ENCODE results near the gene FOLR1.

DNA sequence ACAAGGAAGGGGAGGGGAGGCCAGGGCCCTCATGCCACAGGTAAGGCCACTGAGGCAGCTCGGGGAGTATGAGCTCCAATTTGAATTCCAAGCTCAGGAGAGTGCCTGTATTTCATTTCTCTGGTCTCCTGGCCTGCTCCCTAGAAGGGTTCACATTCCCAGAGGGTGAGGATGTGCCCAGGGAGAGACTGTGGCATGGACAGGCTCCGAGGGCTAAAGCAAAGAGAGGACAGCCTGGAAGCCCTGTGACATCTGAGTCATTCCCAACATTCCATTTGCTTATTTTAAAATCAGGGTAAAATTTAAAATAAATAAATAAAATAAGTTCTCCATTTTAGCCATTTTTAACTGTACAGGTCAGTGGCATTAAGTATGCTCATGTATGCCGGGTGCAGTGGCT is 18.6 kb upstream of the FOLR1 start:
- TF ChIP-seq, protein P1, sequence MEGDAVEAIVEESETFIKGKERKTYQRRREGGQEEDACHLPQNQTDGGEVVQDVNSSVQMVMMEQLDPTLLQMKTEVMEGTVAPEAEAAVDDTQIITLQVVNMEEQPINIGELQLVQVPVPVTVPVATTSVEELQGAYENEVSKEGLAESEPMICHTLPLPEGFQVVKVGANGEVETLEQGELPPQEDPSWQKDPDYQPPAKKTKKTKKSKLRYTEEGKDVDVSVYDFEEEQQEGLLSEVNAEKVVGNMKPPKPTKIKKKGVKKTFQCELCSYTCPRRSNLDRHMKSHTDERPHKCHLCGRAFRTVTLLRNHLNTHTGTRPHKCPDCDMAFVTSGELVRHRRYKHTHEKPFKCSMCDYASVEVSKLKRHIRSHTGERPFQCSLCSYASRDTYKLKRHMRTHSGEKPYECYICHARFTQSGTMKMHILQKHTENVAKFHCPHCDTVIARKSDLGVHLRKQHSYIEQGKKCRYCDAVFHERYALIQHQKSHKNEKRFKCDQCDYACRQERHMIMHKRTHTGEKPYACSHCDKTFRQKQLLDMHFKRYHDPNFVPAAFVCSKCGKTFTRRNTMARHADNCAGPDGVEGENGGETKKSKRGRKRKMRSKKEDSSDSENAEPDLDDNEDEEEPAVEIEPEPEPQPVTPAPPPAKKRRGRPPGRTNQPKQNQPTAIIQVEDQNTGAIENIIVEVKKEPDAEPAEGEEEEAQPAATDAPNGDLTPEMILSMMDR (IDR thresholded peaks at IDR 0.05; ENCODE audit: low read depth, low read length), result no peak
- TF ChIP-seq POLR2A (IDR thresholded peaks at IDR 0.05; ENCODE audit: extremely low read depth, insufficient read length), result no peak
- TF ChIP-seq, protein P2, sequence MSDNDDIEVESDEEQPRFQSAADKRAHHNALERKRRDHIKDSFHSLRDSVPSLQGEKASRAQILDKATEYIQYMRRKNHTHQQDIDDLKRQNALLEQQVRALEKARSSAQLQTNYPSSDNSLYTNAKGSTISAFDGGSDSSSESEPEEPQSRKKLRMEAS (IDR thresholded peaks at IDR 0.05; ENCODE audit: low read depth, low read length), result no peak

Measured in NB4 (cell line).